ENCODE results near the gene SEPTIN7.

Gene SEPTIN7

GRCh38 chr7:35823440-35823839 lies 22.6 kb downstream of the SEPTIN7 start:
- ATAC-seq (ENCODE audit: low read depth): peak; percentile 35; the same call in 1 of the 3 replicates
- H3K9me3 ChIP-seq (ENCODE audit: severe bottlenecking): no peaks in the 10 kb centered on the region
- no peak overlapping the region for H3K4me3 ChIP-seq (ENCODE audit: severe bottlenecking)
- no peak for TF ChIP-seq CTCF (IDR thresholded peaks at IDR 0.05; ENCODE audit: poor library complexity, severe bottlenecking)
- DNase-seq (ENCODE audit: low spot score): no peak
- peaks cover 37% of the 10 kb centered on the region for H3K4me1 ChIP-seq (ENCODE audit: insufficient read depth, poor library complexity, severe bottlenecking)
- H3K27me3 ChIP-seq (ENCODE audit: insufficient read depth, poor library complexity, severe bottlenecking): no peaks in the 10 kb centered on the region
- peak overlapping the region; percentile 21 for H3K27ac ChIP-seq (ENCODE audit: poor library complexity, severe bottlenecking)
- H3K36me3 ChIP-seq (ENCODE audit: low read depth): no peaks in the 10 kb centered on the region; the same call in 1 of the 2 replicates

GRCh38 chr7:35825974-35826373 lies 25.1 kb downstream of the SEPTIN7 start:
- H3K27me3 ChIP-seq (ENCODE audit: insufficient read depth, poor library complexity, severe bottlenecking): no peaks in the 10 kb centered on the region
- H3K4me1 ChIP-seq (ENCODE audit: insufficient read depth, poor library complexity, severe bottlenecking): peaks cover 54% of the 10 kb centered on the region
- H3K27ac ChIP-seq (ENCODE audit: poor library complexity, severe bottlenecking): peak overlapping the region; percentile 76
- H3K36me3 ChIP-seq (ENCODE audit: low read depth): no peaks in the 10 kb centered on the region
- TF ChIP-seq CTCF (IDR thresholded peaks at IDR 0.05; ENCODE audit: poor library complexity, severe bottlenecking): no peak
- no peaks in the 10 kb centered on the region for H3K9me3 ChIP-seq (ENCODE audit: severe bottlenecking)
- ATAC-seq (ENCODE audit: low read depth) (no peak), DNase-seq (ENCODE audit: low spot score) (no peak)
- no peak overlapping the region for H3K4me3 ChIP-seq (ENCODE audit: severe bottlenecking)

- H3K9me3 ChIP-seq (ENCODE audit: severe bottlenecking): no peaks in the 10 kb centered on the region
- peaks cover 62% of the 10 kb centered on the region for H3K4me1 ChIP-seq (ENCODE audit: insufficient read depth, poor library complexity, severe bottlenecking)
- H3K27me3 ChIP-seq (ENCODE audit: insufficient read depth, poor library complexity, severe bottlenecking): no peaks in the 10 kb centered on the region
- ATAC-seq (ENCODE audit: low read depth): no peak
- H3K36me3 ChIP-seq (ENCODE audit: low read depth): peaks cover 7% of the 10 kb centered on the region
- TF ChIP-seq CTCF (IDR thresholded peaks at IDR 0.05; ENCODE audit: poor library complexity, severe bottlenecking): no peak
- H3K27ac ChIP-seq (ENCODE audit: poor library complexity, severe bottlenecking): peak overlapping the region; percentile 76
- H3K4me3 ChIP-seq (ENCODE audit: severe bottlenecking): no peak overlapping the region
- no peak for DNase-seq (ENCODE audit: low spot score)
Measured at GRCh38 chr7:35826751-35827150, 25.9 kb downstream of the SEPTIN7 start.

- TF ChIP-seq CTCF (IDR thresholded peaks at IDR 0.05; ENCODE audit: poor library complexity, severe bottlenecking): no peak
- Histone ChIP-seq H3K4me3 (ENCODE audit: severe bottlenecking) (no peak overlapping the region), H3K27ac (ENCODE audit: poor library complexity, severe bottlenecking) (peak overlapping the region; percentile 76), H3K9me3 (ENCODE audit: severe bottlenecking) (no peaks in the 10 kb centered on the region), H3K36me3 (ENCODE audit: low read depth) (peaks cover 28% of the 10 kb centered on the region), H3K4me1 (ENCODE audit: insufficient read depth, poor library complexity, severe bottlenecking) (peaks cover 57% of the 10 kb centered on the region), H3K27me3 (ENCODE audit: insufficient read depth, poor library complexity, severe bottlenecking) (no peaks in the 10 kb centered on the region)
- no peak for DNase-seq (ENCODE audit: low spot score)
- peak; percentile 90 for ATAC-seq (ENCODE audit: low read depth)
Measured at GRCh38 chr7:35828817-35829216, 28.0 kb downstream of the SEPTIN7 start.

GRCh38 chr7:35831208-35831607 lies 30.4 kb downstream of the SEPTIN7 start:
- DNase-seq (ENCODE audit: low spot score): no peak
- ATAC-seq (ENCODE audit: low read depth): no peak
- Histone ChIP-seq H3K4me3 (ENCODE audit: severe bottlenecking) (no peak overlapping the region), H3K27ac (ENCODE audit: poor library complexity, severe bottlenecking) (peak overlapping the region; percentile 13), H3K27me3 (ENCODE audit: insufficient read depth, poor library complexity, severe bottlenecking) (no peaks in the 10 kb centered on the region), H3K4me1 (ENCODE audit: insufficient read depth, poor library complexity, severe bottlenecking) (peaks cover 47% of the 10 kb centered on the region), H3K36me3 (ENCODE audit: low read depth) (peaks cover 44% of the 10 kb centered on the region), H3K9me3 (ENCODE audit: severe bottlenecking) (no peaks in the 10 kb centered on the region)
- no peak for TF ChIP-seq CTCF (IDR thresholded peaks at IDR 0.05; ENCODE audit: poor library complexity, severe bottlenecking)
